ENCODE data around the gene CD244.

Gene CD244

GRCh38 chr1:160826546-160826945 is 36.1 kb downstream of the CD244 start:
- no peak overlapping the region for H3K4me3 ChIP-seq (ENCODE audit: low read depth, low read length)
- DNase-seq (ENCODE audit: low read depth): no peak
- no peak for TF ChIP-seq CTCF (conservative IDR thresholded peaks at IDR 0.05; ENCODE audit: low read depth, low read length)

- DNase-seq (ENCODE audit: low read depth): no peak
- no peak overlapping the region for H3K4me3 ChIP-seq (ENCODE audit: low read depth, low read length)
- no peak for TF ChIP-seq CTCF (conservative IDR thresholded peaks at IDR 0.05; ENCODE audit: low read depth, low read length)
Observed at GRCh38 chr1:160823296-160823695, 39.4 kb downstream of the CD244 start.

GRCh38 chr1:160821627-160822026 is 41.1 kb downstream of the CD244 start:
- no peak overlapping the region for H3K4me3 ChIP-seq (ENCODE audit: low read depth, low read length)
- TF ChIP-seq CTCF (conservative IDR thresholded peaks at IDR 0.05; ENCODE audit: low read depth, low read length): peak; percentile 17
- no peak for DNase-seq (ENCODE audit: low read depth)

GRCh38 chr1:160819186-160819585 is 43.5 kb downstream of the CD244 start:
- H3K4me3 ChIP-seq (ENCODE audit: low read depth, low read length): no peak overlapping the region
- no peak for DNase-seq (ENCODE audit: low read depth)
- no peak for TF ChIP-seq CTCF (conservative IDR thresholded peaks at IDR 0.05; ENCODE audit: low read depth, low read length)

- no peak for DNase-seq (ENCODE audit: low read depth)
- H3K4me3 ChIP-seq (ENCODE audit: low read depth, low read length): no peak overlapping the region
- no peak for TF ChIP-seq CTCF (conservative IDR thresholded peaks at IDR 0.05; ENCODE audit: low read depth, low read length)
Observed at GRCh38 chr1:160818207-160818937, 44.3 kb downstream of the CD244 start.

GRCh38 chr1:160814856-160815255 is 47.8 kb downstream of the CD244 start:
- TF ChIP-seq CTCF (conservative IDR thresholded peaks at IDR 0.05; ENCODE audit: low read depth, low read length): no peak
- no peak overlapping the region for H3K4me3 ChIP-seq (ENCODE audit: low read depth, low read length)
- DNase-seq (ENCODE audit: low read depth): no peak

- no peak overlapping the region for H3K4me3 ChIP-seq (ENCODE audit: low read depth, low read length)
- no peak for TF ChIP-seq CTCF (conservative IDR thresholded peaks at IDR 0.05; ENCODE audit: low read depth, low read length)
- DNase-seq (ENCODE audit: low read depth): no peak
Observed at GRCh38 chr1:160814316-160814715, 48.4 kb downstream of the CD244 start.
